GM10248 (cell line): ENCODE data around the gene ACKR3.

Experiments used
- CTCF ChIA-PET: fragments of 300-600 bp; sonication (Branson Sonifier 250); formaldehyde crosslinking; extraction: SDS; loops from one replicate; lab custom pipeline; 2021; ENCODE audit warnings: antibody characterized with exemption; lab: Yijun Ruan, JAX
- POLR2A ChIA-PET: fragments of 350-650 bp; sonication (Branson Sonifier 250); formaldehyde crosslinking; extraction: SDS; loops from one replicate; lab custom pipeline; 2020; ENCODE audit warnings: antibody characterized with exemption; lab: Yijun Ruan, JAX
- DNase-seq: peaks from one replicate; pipeline ENCODE4 v3.0.0; 2012; ENCODE audit errors: extremely low spot score
- TF ChIP-seq, protein P1 (sequence below): IDR thresholded peaks from 2 replicates; pipeline ENCODE4 v1.5.1; 2012; ENCODE audit warnings: mild to moderate bottlenecking, low read depth; ENCODE audit errors: extremely low read depth, missing control alignments, control extremely low read depth

The ACKR3 gene

GRCh38 chr2:236550701-236551465 lies 18.7 kb upstream of the ACKR3 start:
- TF ChIP-seq, protein P1, sequence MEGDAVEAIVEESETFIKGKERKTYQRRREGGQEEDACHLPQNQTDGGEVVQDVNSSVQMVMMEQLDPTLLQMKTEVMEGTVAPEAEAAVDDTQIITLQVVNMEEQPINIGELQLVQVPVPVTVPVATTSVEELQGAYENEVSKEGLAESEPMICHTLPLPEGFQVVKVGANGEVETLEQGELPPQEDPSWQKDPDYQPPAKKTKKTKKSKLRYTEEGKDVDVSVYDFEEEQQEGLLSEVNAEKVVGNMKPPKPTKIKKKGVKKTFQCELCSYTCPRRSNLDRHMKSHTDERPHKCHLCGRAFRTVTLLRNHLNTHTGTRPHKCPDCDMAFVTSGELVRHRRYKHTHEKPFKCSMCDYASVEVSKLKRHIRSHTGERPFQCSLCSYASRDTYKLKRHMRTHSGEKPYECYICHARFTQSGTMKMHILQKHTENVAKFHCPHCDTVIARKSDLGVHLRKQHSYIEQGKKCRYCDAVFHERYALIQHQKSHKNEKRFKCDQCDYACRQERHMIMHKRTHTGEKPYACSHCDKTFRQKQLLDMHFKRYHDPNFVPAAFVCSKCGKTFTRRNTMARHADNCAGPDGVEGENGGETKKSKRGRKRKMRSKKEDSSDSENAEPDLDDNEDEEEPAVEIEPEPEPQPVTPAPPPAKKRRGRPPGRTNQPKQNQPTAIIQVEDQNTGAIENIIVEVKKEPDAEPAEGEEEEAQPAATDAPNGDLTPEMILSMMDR: no peak
- ChIA-PET POLR2A (no interaction called here), CTCF (interaction anchor here (1.6 to 3.5 kb wide), 3 partner anchors 18 to 39 kb away, joined by 3 to 17 read pairs (median 6); partner anchors contain the start of gene ACKR3)
- peak; percentile 62 for DNase-seq

DNA sequence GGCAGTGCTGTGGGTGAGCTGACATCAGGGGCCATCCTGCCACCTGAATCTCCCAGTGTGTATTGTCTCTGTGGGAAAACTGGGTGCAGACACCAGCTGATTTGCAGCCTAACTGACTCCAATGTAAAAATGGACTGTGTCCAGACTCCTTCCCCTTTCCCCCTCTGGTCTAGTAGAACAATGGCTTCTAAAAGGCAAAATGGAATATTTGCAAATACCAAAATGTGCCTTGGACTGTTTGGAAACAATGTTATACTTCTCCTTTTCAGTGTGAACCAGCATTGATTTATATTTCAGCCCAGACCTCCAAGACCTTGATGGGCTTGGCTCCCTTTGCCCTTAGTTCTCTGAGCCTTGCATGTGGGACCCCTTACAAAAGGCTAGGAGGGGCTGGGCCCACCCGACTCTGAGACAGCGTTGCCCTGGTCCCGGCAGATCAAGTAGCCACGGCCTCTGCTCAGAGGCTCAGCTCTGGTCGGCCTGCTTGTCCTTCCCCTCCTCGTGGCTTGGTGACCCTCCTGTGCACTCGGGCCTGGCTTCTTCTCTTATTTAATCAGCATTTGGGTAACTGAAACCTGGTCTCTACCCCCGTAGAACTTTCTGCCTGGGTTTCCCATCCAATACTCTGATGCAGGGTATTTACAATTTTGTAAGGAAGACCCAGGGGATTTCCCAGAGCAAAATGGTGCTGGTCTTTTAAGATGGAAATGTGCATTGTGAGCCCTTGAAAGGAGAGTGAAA lies 18.0 kb upstream of the ACKR3 start:
- DNase-seq: peak; percentile 63
- CTCF ChIA-PET: interaction anchor here (1.6 to 3.5 kb wide), 3 partner anchors 17 to 39 kb away, joined by 3 to 17 read pairs (median 6); partner anchors contain the start of gene ACKR3
- TF ChIP-seq, protein P1: no peak
- POLR2A ChIA-PET: no interaction called here

DNA sequence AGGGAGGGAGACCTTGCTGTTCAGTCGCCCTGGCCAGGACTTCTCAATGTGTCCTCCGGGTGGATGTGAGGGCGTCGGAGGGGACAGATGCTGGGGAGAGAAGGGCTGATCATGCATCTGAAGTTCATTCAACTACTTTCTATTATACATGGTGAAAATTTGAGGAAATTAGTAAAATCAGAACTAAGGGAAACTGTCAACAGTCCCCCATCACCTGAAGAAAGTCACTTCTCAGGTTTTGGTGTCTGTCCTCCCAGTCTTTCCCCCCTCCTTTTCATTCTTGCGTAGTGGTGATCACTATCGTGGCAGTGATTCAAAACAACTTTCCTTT lies 17.4 kb upstream of the ACKR3 start:
- TF ChIP-seq, protein P1: no peak
- ChIA-PET CTCF (interaction anchor here (1.6 kb wide), 1 partner anchor 40 kb away, joined by 6 read pairs; no protein-coding TSS in a partner anchor), POLR2A (no interaction called here)
- DNase-seq: no peak

DNA sequence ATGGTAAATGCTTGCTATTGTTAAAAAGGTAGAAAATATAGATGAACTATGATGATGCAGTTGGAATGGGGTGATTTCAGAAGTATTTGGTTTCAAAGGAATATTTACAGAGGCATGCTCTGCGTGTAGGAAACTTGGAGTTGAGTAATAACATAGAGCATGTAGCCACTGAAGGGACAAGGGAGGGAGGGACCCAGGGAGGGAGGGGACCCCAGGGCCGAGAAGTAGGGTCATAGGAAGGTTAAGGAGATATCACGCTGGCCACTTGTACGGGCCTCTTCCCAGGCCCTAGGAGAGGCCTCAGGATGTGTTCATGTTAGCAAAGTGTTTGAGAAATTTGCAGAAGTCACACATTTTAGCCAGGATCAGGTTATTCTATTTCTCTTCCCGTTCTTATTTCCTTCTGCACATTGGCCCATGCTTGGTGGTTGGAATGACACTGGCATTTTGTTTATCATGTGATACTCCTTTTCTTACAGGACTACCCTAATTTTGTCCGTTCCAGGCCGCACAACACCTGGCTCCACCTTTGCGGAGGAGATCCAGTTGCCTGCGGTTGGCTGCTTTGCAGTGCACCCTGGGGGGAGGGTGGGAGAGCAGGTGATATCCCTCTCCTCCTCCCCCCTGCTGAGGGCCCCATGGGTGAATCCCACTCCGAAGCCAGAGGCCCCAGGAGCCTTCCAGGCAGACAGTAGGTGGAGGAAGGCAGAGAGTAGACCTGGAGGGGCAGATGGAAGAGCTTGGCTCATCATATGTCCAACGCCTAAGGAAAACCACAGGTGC lies 16.9 kb upstream of the ACKR3 start:
- no peak for DNase-seq
- TF ChIP-seq, protein P1: no peak
- ChIA-PET POLR2A (no interaction called here), CTCF (interaction anchor here (1.7 to 2.5 kb wide), 2 partner anchors 16 to 40 kb away, joined by 10 to 23 read pairs; partner anchors contain the start of gene ACKR3)

DNA sequence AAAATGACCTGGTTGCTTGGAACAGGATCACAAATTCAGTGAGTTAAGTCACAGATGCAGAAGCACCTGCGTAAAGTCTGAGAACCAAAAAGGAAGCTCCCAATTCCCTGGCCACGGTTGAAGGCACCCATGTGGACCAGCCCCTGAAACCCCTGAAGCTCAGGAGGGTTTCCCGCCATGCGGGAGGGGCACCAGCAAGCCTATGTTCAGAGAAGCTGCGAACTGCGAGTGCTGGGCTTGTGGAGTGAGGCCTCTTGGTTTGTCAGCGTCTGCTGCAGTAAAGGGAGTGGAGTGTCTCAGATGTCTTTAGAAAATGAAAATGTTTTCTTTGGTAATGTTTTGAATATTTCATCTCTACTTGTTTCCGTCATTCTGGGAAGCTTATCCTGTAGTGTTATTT lies 16.1 kb upstream of the ACKR3 start:
- TF ChIP-seq, protein P1: no peak
- CTCF ChIA-PET: interaction anchor here (1.7 to 2.5 kb wide), 2 partner anchors 15 to 40 kb away, joined by 10 to 23 read pairs; partner anchors contain the start of gene ACKR3
- POLR2A ChIA-PET: no interaction called here
- DNase-seq: no peak
